GM21423 (cell line): Measurements from ENCODE around the gene ATP6V0D1.
"Not testable (repeated sequence)": the region's sequence is repeated elsewhere in the genome, so short reads cannot be mapped to it uniquely, and the experiment has no call there.

Experiments used
- ATAC-seq: cut with Tn5 transposase; IDR thresholded peaks from one replicate; pipeline ENCODE4 v1.9.1; 2021; ENCODE audit warnings: mild to moderate bottlenecking, moderate library complexity; ENCODE audit not compliant: unreplicated experiment

The ATP6V0D1 gene

DNA sequence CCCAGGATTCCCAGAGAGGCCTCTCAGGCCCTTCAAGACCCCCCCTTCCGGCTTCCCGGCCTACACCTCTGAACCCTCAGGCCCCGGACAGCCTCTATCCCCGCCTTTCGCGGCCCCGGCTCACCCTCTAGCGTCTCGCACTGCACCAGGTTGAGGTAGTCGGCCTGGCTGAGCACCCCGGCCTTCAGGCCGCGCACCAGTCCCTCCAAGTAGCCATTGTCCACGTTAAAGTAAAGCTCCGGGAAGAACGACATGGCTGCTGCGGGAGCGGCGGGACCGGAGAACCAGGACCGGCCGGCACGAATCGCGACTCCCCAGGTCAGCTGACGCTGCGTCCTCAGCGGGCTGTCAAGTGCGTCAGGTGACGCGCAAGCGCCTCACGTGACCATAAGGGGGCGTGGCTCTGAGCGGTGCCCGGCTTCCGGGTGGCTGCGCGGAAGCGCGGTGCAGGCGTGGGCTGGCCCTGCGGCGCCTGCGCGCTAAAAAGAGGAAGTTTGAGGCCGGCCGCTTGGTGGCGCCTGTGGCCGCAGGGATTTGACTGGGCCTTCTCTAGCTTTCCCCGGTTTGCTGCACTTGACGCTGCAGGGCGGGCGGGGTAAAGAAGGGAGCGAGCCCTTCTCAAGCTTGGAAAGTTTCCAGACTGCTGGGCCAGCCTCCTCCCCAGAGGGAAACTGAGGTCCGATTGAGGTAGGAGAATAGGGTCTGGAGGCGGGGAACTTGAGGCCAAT is at the start of gene ATP6V0D1:
Gene ATP6V0D1 (minus strand): TSS at position 325 of the 728 bp plus-strand sequence. CDS start 71 bp downstream, at position 254.
- peak; percentile 90 for ATAC-seq

- peak; percentile 31 for ATAC-seq
Observed at GRCh38 chr16:67530013-67530939, 49.3 kb upstream of the ATP6V0D1 start.

DNA sequence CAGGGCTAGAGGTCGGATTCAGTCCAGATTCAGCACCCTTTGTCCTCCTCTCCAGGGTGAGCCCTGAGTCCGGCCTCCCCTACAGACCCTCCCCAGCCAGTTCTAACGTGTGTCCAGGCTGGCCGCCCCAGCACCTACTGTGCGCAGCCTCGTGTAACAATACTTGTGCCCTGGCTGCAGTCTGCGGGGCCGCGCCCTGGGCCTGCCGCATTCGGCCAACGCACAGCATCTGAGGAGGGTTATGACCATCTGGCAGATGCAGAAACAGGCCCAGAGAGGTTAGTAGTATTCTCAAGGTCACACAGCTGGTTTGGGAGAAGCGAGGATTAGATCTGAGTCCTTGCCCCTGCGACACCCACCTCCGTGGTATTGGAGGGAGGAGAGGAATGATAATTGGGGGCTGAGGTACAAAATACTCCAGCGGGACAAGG is 48.6 kb upstream of the ATP6V0D1 start:
- ATAC-seq = no peak

- ATAC-seq = peak; percentile 9
Observed at GRCh38 chr16:67528870-67529581, 48.1 kb upstream of the ATP6V0D1 start.

DNA sequence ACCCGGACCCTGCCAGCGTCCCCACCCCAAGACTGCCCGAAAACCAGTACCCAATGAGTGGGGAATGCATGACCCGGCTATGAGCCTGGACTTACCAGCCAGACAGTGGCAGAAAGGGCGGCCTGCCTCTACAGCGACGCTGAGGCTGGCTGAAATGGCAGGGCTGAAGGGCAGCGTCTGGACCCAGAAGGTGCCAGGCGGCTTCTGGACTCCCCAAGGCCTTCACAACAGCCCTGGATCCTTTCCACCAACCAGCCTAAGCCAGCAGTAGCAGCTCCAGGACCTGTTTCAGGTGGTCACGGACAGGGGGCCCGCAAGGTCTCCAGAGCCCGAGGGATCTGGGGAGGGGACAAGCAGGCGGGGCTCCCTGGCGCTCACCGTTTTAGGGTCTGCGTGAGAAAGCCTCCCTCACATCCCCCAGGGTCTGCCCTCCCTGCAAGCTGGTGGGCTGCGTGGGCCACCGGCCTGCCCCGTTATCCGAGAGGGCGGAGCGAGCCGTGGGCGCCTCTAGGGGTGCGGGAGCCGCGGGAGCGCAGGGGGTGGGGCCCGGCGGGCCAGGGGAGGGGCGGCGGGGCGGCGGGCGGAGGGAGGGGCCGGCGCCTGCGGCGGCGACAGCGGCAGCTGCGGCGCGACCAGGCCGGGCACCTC is 47.4 kb upstream of the ATP6V0D1 start, which contains the start of gene RIPOR1:
Gene RIPOR1 (plus strand): TSS at position 608 of the 648 bp plus-strand sequence. CDS start 9,618 bp downstream, outside the sequence.
- peak; percentile 32 for ATAC-seq

DNA sequence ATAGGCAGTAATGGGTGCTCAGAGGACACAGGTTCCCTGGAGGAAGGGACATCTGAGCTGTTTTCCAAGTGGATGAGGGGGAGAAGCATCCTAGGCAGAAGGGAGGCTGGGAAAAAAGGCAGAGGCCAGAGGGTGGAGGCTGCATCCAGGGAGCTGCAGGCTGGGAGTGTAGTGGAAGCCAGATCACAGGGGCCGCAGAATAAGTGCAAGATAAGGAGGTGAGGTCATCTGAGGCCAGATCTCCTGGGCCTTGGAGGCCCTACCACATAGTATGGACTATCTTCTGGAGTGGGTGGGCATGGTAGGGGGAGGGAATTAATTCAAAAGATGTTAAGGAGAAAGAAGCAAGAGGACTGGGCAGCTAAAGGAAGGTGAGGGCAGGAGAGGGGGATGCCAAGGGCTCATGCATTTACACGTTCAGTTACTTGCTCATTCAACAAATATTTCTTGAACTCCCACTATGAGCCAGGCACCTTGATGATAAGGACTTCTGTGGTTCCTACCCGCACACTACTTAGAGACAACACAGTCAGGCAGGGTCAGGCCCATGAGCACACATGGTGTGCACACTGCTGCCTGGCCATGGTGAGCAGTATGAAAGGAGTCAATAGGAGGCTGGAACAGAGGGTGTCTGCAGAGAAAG is 45.3 kb upstream of the ATP6V0D1 start:
- ATAC-seq = no peak

- no peak for ATAC-seq
Observed at GRCh38 chr16:67525176-67525860, 44.4 kb upstream of the ATP6V0D1 start.

GRCh38 chr16:67521095-67521804 is 40.3 kb upstream of the ATP6V0D1 start:
- ATAC-seq = peak; percentile 59

DNA sequence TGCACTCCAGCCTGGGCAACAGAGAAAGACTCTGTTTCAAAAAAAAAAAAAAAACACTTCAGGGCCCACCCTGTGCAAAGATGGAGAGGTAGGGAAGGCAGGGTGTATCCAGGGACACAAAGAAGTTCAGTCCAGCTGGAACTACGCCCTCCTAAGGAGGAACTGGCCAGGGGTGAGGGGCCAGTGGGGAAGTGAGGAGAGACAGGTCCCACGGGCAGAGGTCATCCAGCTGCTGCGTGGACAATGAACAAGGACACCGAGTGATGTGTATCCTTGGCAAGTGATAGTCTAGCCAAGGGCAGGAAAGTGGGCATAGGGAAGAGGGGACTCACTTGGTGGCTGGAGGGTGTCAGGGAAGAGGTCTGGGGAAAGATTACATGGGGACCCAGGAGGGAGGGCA is 38.3 kb upstream of the ATP6V0D1 start:
- ATAC-seq = no peak

GRCh38 chr16:67518676-67519075 is 37.7 kb upstream of the ATP6V0D1 start:
- ATAC-seq = no peak

- ATAC-seq = peak; percentile 38
Observed at GRCh38 chr16:67517661-67518423, 36.9 kb upstream of the ATP6V0D1 start.

DNA sequence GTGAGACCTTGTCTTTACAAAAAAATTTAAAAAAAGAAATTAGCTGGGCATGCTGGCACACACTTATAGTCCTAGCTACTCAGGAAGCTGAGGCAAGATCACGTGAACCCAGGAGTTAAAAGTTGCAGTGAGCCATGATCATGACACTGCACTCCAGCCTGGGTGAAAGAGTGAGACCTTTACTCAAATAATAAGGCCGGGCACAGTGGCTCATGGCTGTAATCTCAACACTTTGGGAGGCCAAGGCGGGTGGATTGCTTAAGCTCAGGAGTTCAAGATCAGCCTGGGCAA is 36.1 kb upstream of the ATP6V0D1 start:
- no peak for ATAC-seq

GRCh38 chr16:67516296-67517154 is 35.6 kb upstream of the ATP6V0D1 start:
- no peak for ATAC-seq

- ATAC-seq = peak; percentile 45
Observed at GRCh38 chr16:67514382-67514828, 33.4 kb upstream of the ATP6V0D1 start.

DNA sequence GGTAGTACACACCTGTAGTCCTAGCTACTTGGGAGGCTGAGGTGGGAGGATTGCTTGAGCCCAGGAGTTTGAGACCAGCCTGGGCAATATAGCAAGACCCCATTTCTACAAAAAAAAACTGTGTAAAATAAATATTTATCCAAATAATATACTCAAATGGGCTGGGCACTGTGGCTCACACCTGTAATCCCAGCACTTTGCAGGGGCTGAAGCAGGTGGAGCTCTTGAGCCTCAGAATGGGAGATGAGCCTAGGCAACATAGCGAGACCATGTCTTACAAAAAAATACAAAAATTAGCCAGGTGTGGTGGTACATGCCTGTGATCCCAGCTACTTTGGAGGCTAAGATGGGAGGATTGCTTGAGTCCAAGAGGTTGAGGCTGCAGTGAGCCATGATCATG is 32.9 kb upstream of the ATP6V0D1 start:
- ATAC-seq = not testable (repeated sequence)

DNA sequence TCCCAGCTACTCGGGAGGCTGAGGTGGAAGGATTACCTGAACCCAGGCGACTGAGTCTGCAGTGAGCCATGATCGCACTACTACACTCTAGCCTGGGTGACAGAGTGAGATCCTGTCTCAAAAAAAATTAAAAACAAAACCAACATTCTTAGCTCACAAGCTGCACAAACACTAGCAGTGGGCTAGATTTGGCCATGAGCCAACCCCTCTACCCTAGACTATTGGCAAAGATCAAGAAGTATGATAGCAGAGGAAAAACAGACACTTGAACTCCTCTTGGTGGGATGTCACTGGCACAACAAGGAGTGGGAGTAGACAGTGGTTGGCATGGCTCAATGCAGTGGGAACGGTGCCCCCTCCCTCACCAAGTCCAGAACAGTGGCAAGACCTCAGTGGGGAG is 28.1 kb upstream of the ATP6V0D1 start:
- no peak for ATAC-seq

GRCh38 chr16:67506468-67506867 is 25.5 kb upstream of the ATP6V0D1 start:
- no peak for ATAC-seq
